Measurements from ENCODE around the gene EEFSEC.

GRCh38 chr3:128407247-128407646, 254.0 kb downstream of the EEFSEC start:
- TF ChIP-seq CTCF (IDR thresholded peaks at IDR 0.05; ENCODE audit: insufficient read depth, low read depth, low read length) (no peak), EZH2 (IDR thresholded peaks at IDR 0.05; ENCODE audit: insufficient read depth, low read length) (no peak)
